ENCODE data around the gene SYT8. TPM values are rescaled to one million over a fixed set of nuclear protein-coding genes. Genes with fewer than 3 reads are reported as not detected.

Gene SYT8
- total RNA-seq, 4 donors from 2014 or later = not detected

DNA sequence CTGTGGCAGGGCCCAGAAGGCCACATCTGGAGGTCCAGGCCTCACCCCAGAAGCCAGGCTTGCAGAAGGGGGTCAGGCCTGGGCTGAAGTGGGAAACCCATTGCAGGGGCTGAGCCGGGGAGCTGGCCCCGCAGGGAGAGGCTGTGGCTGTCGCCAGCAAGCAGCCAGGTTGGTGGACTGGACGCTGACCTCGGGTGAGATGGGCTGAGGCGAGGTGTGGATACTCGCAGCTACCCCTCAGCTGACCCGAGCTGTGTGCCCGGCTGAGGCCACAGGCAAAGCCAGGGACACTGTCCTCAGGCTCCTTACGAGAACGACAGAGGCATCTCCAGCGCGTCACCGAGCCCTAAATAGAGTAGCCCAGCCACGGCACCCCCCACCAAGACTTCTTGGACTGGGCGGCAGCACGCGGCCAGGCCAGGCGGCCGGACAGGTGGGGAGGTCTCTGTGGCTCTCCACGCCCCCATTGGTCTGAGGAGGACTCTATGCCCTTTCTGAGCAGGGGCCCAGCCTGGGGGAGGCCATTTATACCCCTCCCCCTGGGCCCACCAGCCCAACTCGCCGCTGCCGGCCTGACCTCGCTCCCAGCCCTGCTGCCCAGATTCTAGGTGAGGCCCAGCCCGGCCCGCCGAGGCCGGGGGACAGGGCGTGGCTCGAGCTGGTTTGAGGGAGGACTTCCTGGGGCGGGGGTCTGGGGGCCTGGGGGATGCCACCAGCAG, 3.8 kb downstream of the SYT8 start, which contains the start of gene TNNI2:
Gene TNNI2, plus strand, starts transcription at position 556 of the 719 bp plus-strand sequence. CDS start 716 bp downstream, outside the sequence.
- Histone ChIP-seq H3K27me3 (peaks cover 0 to 11% (median 0%) of the 10 kb centered on the region in 4 donors), H3K9me3 (no peaks in the 10 kb centered on the region), H3K36me3 (no peaks in the 10 kb centered on the region), H3K4me3 (no peak within 1 kb of the TSS), H3K27ac (replicated peaks in 1 of 4) (no peak within 1 kb of the TSS), H3K4me1 (peaks cover 7 to 24% (median 11%) of the 10 kb centered on the region in 4 donors)
- intact Hi-C loops (cut with DNase I) = loop anchor here (5.0 kb wide), 1 partner anchor 314 kb away; no protein-coding TSS in a partner anchor
- WGBS = 94% methylated on average over 12 of the region's 32 CpGs
- DNase-seq (ENCODE audit: extremely low spot score) = no peak
- no peak for TF ChIP-seq POLR2AphosphoS5 (IDR thresholded peaks at IDR 0.05)
- TF ChIP-seq, protein P1, sequence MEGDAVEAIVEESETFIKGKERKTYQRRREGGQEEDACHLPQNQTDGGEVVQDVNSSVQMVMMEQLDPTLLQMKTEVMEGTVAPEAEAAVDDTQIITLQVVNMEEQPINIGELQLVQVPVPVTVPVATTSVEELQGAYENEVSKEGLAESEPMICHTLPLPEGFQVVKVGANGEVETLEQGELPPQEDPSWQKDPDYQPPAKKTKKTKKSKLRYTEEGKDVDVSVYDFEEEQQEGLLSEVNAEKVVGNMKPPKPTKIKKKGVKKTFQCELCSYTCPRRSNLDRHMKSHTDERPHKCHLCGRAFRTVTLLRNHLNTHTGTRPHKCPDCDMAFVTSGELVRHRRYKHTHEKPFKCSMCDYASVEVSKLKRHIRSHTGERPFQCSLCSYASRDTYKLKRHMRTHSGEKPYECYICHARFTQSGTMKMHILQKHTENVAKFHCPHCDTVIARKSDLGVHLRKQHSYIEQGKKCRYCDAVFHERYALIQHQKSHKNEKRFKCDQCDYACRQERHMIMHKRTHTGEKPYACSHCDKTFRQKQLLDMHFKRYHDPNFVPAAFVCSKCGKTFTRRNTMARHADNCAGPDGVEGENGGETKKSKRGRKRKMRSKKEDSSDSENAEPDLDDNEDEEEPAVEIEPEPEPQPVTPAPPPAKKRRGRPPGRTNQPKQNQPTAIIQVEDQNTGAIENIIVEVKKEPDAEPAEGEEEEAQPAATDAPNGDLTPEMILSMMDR (IDR thresholded peaks at IDR 0.05) = no peak
- TF ChIP-seq EP300 (IDR thresholded peaks at IDR 0.05) = no peak
- no peak for TF ChIP-seq POLR2A (IDR thresholded peaks at IDR 0.05; ENCODE audit: low read depth)

- Histone ChIP-seq H3K27ac (replicated peaks in 1 of 4) (no peak overlapping the region), H3K36me3 (no peaks in the 10 kb centered on the region), H3K4me1 (peaks cover 14 to 31% (median 19%) of the 10 kb centered on the region in 4 donors), H3K9me3 (no peaks in the 10 kb centered on the region), H3K27me3 (peaks cover 0 to 11% (median 0%) of the 10 kb centered on the region in 4 donors), H3K4me3 (no peak overlapping the region)
- intact Hi-C loops (cut with DNase I) = loop anchor here (5.0 kb wide), 1 partner anchor 313 kb away; no protein-coding TSS in a partner anchor
- DNase-seq (ENCODE audit: extremely low spot score) = no peak
- WGBS = 81% methylated on average over 12 of the region's 12 CpGs
- no peak for TF ChIP-seq POLR2AphosphoS5 (IDR thresholded peaks at IDR 0.05)
- TF ChIP-seq, protein P1 (IDR thresholded peaks at IDR 0.05) = no peak
- no peak for TF ChIP-seq EP300 (IDR thresholded peaks at IDR 0.05)
- no peak for TF ChIP-seq POLR2A (IDR thresholded peaks at IDR 0.05; ENCODE audit: low read depth)
Measured at GRCh38 chr11:1839204-1839923, 4.6 kb downstream of the SYT8 start.

DNA sequence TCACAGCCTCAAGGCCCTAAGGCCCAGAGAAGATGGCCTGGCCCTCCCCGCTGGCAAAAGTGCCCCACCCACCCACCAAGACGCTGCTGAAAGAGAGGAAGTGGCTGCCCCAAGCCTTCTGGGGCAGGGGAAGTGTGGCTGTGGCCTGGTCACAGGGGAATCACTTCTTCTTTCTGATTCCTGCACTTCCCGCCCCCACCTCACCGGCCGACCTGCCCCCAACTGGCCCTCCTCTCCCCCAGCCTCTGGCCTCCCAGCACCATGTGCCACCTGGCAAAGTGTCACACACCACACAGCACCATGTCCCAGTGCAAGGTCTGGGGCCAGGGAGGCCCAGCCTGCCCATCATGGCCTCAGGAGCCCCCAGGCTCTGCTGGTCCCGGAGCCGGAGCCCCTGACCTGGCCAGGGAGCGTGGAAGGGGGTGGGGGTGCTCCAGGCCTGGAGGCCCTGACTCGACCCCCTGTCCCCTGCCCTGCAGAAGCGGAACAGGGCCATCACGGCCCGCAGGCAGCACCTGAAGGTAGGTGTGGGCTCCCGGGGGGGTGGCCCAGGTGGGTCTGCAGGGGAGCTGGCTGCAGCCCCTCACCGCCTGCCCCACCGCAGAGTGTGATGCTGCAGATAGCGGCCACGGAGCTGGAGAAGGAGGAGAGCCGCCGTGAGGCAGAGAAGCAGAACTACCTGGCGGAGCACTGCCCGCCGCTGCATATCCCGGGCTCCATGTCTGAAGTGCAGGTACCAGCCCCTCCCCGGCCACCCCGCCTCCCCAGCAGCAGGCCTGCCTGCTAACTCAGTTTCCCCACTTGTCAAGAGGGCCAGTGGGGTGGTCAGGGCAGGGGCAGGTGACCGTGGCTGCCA, 5.4 kb downstream of the SYT8 start:
- Histone ChIP-seq H3K27ac (replicated peaks in 1 of 4) (peak overlapping the region in 2 of 4 donors; percentile 35 to 40), H3K4me1 (peaks cover 21 to 39% (median 25%) of the 10 kb centered on the region in 4 donors), H3K36me3 (no peaks in the 10 kb centered on the region), H3K4me3 (peak overlapping the region in 1 of 4 donors; percentile 9), H3K9me3 (no peaks in the 10 kb centered on the region), H3K27me3 (peaks cover 0 to 5% (median 0%) of the 10 kb centered on the region in 4 donors)
- no peak for DNase-seq (ENCODE audit: extremely low spot score)
- WGBS = 81% methylated on average over 4 of the region's 26 CpGs
- no peak for TF ChIP-seq POLR2A (IDR thresholded peaks at IDR 0.05; ENCODE audit: low read depth)
- TF ChIP-seq POLR2AphosphoS5 (IDR thresholded peaks at IDR 0.05) = no peak
- TF ChIP-seq EP300 (IDR thresholded peaks at IDR 0.05) = no peak
- TF ChIP-seq, protein P1 (IDR thresholded peaks at IDR 0.05) = no peak
- intact Hi-C loops (cut with DNase I) = loop anchor here (5.0 kb wide), 2 partner anchors 42 to 312 kb away; no protein-coding TSS in a partner anchor

- H3K9me3 ChIP-seq = no peaks in the 10 kb centered on the region
- intact Hi-C loops (cut with DNase I) = loop anchor here (5.0 kb wide), 1 partner anchor 41 kb away; no protein-coding TSS in a partner anchor
- DNase-seq (ENCODE audit: extremely low spot score) = no peak
- no peak overlapping the region for H3K4me3 ChIP-seq
- no peak overlapping the region for H3K27ac ChIP-seq (replicated peaks in 1 of 4)
- TF ChIP-seq POLR2AphosphoS5 (IDR thresholded peaks at IDR 0.05) (no peak), EP300 (IDR thresholded peaks at IDR 0.05) (no peak), POLR2A (IDR thresholded peaks at IDR 0.05; ENCODE audit: low read depth) (no peak)
- TF ChIP-seq, protein P1 (IDR thresholded peaks at IDR 0.05) = no peak
- peaks cover 0 to 4% (median 0%) of the 10 kb centered on the region in 4 donors for H3K27me3 ChIP-seq
- peaks cover 21 to 39% (median 30%) of the 10 kb centered on the region in 4 donors for H3K4me1 ChIP-seq
- WGBS = 94% methylated on average over 26 of the region's 37 CpGs
- no peaks in the 10 kb centered on the region for H3K36me3 ChIP-seq
Measured at GRCh38 chr11:1840780-1841480, 6.1 kb downstream of the SYT8 start.
